ENCODE measurements around the gene PEAR1. TPM values are rescaled to one million over a fixed set of nuclear protein-coding genes. Genes with fewer than 3 reads are reported as not detected.

The PEAR1 gene
- total and polyA plus RNA-seq, 2 donors (not counting 1 experiment from before 2014, with no cell fraction given), result 2.6 to 41.5 TPM

GRCh38 chr1:156853761-156854160 lies 39.8 kb upstream of the PEAR1 start:
- Histone ChIP-seq H3K27ac (ENCODE audit: insufficient read depth, low read length) (no peak overlapping the region), H3K4me1 (ENCODE audit: control insufficient read depth, extremely low read depth, insufficient read depth, low read length) (peaks cover 3% of the 10 kb centered on the region), H3K27me3 (ENCODE audit: control insufficient read depth, insufficient read depth, low read length) (peaks cover 53% of the 10 kb centered on the region), H3K4me3 (replicated peaks in 1 of 4; ENCODE audit: control extremely low read depth in 1 of 4, insufficient read depth in 1 of 4, low read depth in 3 of 4, low read length in 4 of 4) (no peak overlapping the region), H3K36me3 (ENCODE audit: control insufficient read depth, insufficient read depth, low read length) (no peaks in the 10 kb centered on the region), H4K20me1 (ENCODE audit: control insufficient read depth, extremely low read depth, insufficient read depth, low read length) (no peaks in the 10 kb centered on the region), H3K79me2 (ENCODE audit: control insufficient read depth, insufficient read depth, low read length) (no peaks in the 10 kb centered on the region), H2AFZ (ENCODE audit: low read length) (no peak overlapping the region), H3K4me2 (ENCODE audit: extremely low read depth, insufficient read depth, low read length) (no peak overlapping the region), H3K9me3 (ENCODE audit: control insufficient read depth, insufficient read depth, low read depth, low read length) (no peaks in the 10 kb centered on the region), H3K9ac (ENCODE audit: insufficient read depth, low read length) (no peak overlapping the region)
- TF ChIP-seq CTCF (conservative IDR thresholded peaks at IDR 0.05 in 1 of 2, IDR thresholded peaks at IDR 0.05 in 1 of 2; ENCODE audit: low read depth in 1 of 2, low read length in 2 of 2) (no peak), EZH2 (IDR thresholded peaks at IDR 0.05; ENCODE audit: low read length, missing control alignments) (no peak)
- no peak for DNase-seq (ENCODE audit: low read depth in 2 of 2)

- Histone ChIP-seq H3K9me3 (ENCODE audit: control insufficient read depth, insufficient read depth, low read depth, low read length) (no peaks in the 10 kb centered on the region), H3K9ac (ENCODE audit: insufficient read depth, low read length) (no peak overlapping the region), H3K4me1 (ENCODE audit: control insufficient read depth, extremely low read depth, insufficient read depth, low read length) (peaks cover 8% of the 10 kb centered on the region), H2AFZ (ENCODE audit: low read length) (no peak overlapping the region), H3K27ac (ENCODE audit: insufficient read depth, low read length) (no peak overlapping the region), H3K4me2 (ENCODE audit: extremely low read depth, insufficient read depth, low read length) (no peak overlapping the region), H3K36me3 (ENCODE audit: control insufficient read depth, insufficient read depth, low read length) (no peaks in the 10 kb centered on the region), H3K27me3 (ENCODE audit: control insufficient read depth, insufficient read depth, low read length) (peaks cover 54% of the 10 kb centered on the region), H3K4me3 (replicated peaks in 1 of 4; ENCODE audit: control extremely low read depth in 1 of 4, insufficient read depth in 1 of 4, low read depth in 3 of 4, low read length in 4 of 4) (no peak overlapping the region), H3K79me2 (ENCODE audit: control insufficient read depth, insufficient read depth, low read length) (no peaks in the 10 kb centered on the region), H4K20me1 (ENCODE audit: control insufficient read depth, extremely low read depth, insufficient read depth, low read length) (no peaks in the 10 kb centered on the region)
- TF ChIP-seq EZH2 (IDR thresholded peaks at IDR 0.05; ENCODE audit: low read length, missing control alignments) (no peak), CTCF (conservative IDR thresholded peaks at IDR 0.05 in 1 of 2, IDR thresholded peaks at IDR 0.05 in 1 of 2; ENCODE audit: low read depth in 1 of 2, low read length in 2 of 2) (no peak)
- no peak for DNase-seq (ENCODE audit: low read depth in 2 of 2)
Observed at GRCh38 chr1:156854634-156855033, 38.9 kb upstream of the PEAR1 start.

GRCh38 chr1:156856282-156856785 lies 37.2 kb upstream of the PEAR1 start:
- Histone ChIP-seq H3K79me2 (ENCODE audit: control insufficient read depth, insufficient read depth, low read length) (no peaks in the 10 kb centered on the region), H3K4me3 (replicated peaks in 1 of 4; ENCODE audit: control extremely low read depth in 1 of 4, insufficient read depth in 1 of 4, low read depth in 3 of 4, low read length in 4 of 4) (no peak overlapping the region), H3K4me2 (ENCODE audit: extremely low read depth, insufficient read depth, low read length) (no peak overlapping the region), H3K27me3 (ENCODE audit: control insufficient read depth, insufficient read depth, low read length) (peaks cover 59% of the 10 kb centered on the region), H3K27ac (ENCODE audit: insufficient read depth, low read length) (no peak overlapping the region), H3K9me3 (ENCODE audit: control insufficient read depth, insufficient read depth, low read depth, low read length) (no peaks in the 10 kb centered on the region), H2AFZ (ENCODE audit: low read length) (no peak overlapping the region), H4K20me1 (ENCODE audit: control insufficient read depth, extremely low read depth, insufficient read depth, low read length) (no peaks in the 10 kb centered on the region), H3K9ac (ENCODE audit: insufficient read depth, low read length) (no peak overlapping the region), H3K36me3 (ENCODE audit: control insufficient read depth, insufficient read depth, low read length) (no peaks in the 10 kb centered on the region), H3K4me1 (ENCODE audit: control insufficient read depth, extremely low read depth, insufficient read depth, low read length) (peaks cover 12% of the 10 kb centered on the region)
- no peak for TF ChIP-seq CTCF (conservative IDR thresholded peaks at IDR 0.05 in 1 of 2, IDR thresholded peaks at IDR 0.05 in 1 of 2; ENCODE audit: low read depth in 1 of 2, low read length in 2 of 2)
- TF ChIP-seq EZH2 (IDR thresholded peaks at IDR 0.05; ENCODE audit: low read length, missing control alignments), result peak; percentile 6
- no peak for DNase-seq (ENCODE audit: low read depth in 2 of 2)

Measured in fibroblast of lung (primary cell).